Skeletal muscle tissue (tissue), 4 donors: ENCODE data around the gene ALG14. TPM values are rescaled to one million over a fixed set of nuclear protein-coding genes. Genes with fewer than 3 reads are reported as not detected.

Experiments used
- H3K27ac ChIP-seq: one replicate; pipeline ENCODE4 v1.7.0; 2013; ENCODE audit warnings: mild to moderate bottlenecking, low read depth, low read length, inconsistent platforms
- H3K27me3 ChIP-seq, 3 donors: one replicate each; pipeline ENCODE4 v1.7.0; 2013; ENCODE audit warnings: low read length in 3 of 3; ENCODE audit not compliant: control insufficient read depth in 3 of 3, insufficient read depth in 3 of 3
- H3K36me3 ChIP-seq, 3 donors: one replicate each; pipeline ENCODE4 v1.7.0; 2013; ENCODE audit warnings: low read length in 3 of 3; ENCODE audit not compliant: control insufficient read depth in 3 of 3, insufficient read depth in 3 of 3
- H3K4me1 ChIP-seq, 3 donors: one replicate each; pipeline ENCODE4 v1.7.0; 2013; ENCODE audit warnings: low read length in 3 of 3, mild to moderate bottlenecking in 3 of 3; ENCODE audit not compliant: control insufficient read depth in 3 of 3, insufficient read depth in 3 of 3
- H3K4me3 ChIP-seq, 3 donors: one replicate each; pipeline ENCODE4 v1.7.0; 2013; ENCODE audit warnings: low read length in 3 of 3
- H3K9ac ChIP-seq, 3 donors: one replicate each; pipeline ENCODE4 v1.7.0; 2013; ENCODE audit warnings: low read length in 3 of 3, mild to moderate bottlenecking in 3 of 3, moderate library complexity in 2 of 3, low read depth in 1 of 3
- H3K9me3 ChIP-seq, 3 donors: one replicate each; pipeline ENCODE4 v1.7.0; 2013; ENCODE audit warnings: low read length in 3 of 3; ENCODE audit not compliant: control insufficient read depth in 3 of 3
- total RNA-seq: library from RNA; depleted of rRNA; stranded (reverse); fragments of >200 nt; gene quantifications from one replicate; pipeline ENCODE4 v1.2.3, GENCODE V29; 2014
- donor health status: Osteomylitis.

Gene ALG14
- total RNA-seq, 1 donor from 2014 or later: 1.0 TPM

DNA sequence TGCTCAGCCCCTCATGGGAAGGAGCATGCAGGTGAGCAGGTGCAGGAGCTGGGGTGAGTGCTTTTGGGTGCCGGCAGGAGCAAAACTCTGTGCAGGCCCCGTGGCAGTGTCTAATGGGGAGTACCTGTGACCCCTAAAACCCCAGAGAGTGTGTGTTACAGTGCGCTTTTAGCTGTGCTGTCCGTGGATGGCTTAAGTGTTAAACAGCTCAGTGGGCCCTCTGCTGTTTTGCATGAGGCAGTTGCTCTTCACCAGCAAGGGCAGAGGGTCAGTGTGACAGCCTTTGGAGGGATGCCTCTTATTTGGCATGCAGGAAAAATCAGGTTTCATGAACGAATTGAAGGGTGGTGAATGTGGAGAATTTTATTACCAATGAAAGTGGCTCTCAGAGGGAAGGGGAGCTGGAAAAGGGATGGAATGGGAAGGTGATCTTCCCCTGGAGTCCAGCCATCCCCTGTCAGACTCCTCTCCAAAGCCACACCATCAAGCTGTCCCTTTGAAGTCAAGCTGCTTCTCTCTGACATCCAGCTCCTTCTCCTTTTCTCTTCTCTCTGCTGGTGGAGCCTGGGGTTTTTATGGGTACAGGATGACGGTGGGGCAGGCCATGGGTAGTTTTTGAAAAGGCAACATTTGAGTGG lies 17.0 kb upstream of the ALG14 start:
- no peak overlapping the region for H3K27ac ChIP-seq
- H3K9ac ChIP-seq: no peak overlapping the region
- H3K4me3 ChIP-seq: no peak overlapping the region
- H3K27me3 ChIP-seq: no peaks in the 10 kb centered on the region
- no peaks in the 10 kb centered on the region for H3K9me3 ChIP-seq
- no peaks in the 10 kb centered on the region for H3K36me3 ChIP-seq
- H3K4me1 ChIP-seq: peaks cover 3 to 5% (median 4%) of the 10 kb centered on the region in 3 donors

DNA sequence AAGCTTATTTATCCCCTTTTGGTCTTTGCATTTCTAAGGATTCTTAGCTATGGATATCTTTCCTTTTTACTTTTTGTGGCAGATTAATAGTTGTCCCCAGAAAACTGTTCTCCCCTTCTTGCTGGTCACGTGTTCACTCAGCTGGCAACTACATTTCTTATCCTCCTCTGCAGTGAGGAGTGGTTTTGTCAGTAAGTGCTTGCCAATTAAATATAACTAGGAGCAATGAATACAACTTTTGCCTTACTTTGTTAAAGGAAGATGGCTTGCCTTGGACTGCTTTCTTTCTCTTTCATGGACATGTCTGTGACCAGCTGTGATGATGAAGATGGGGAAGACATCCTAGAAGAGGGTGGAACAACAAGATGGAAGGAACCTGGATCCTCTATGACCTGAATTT lies 15.6 kb upstream of the ALG14 start:
- no peak overlapping the region for H3K9ac ChIP-seq
- no peaks in the 10 kb centered on the region for H3K9me3 ChIP-seq
- peaks cover 3 to 5% (median 4%) of the 10 kb centered on the region in 3 donors for H3K4me1 ChIP-seq
- no peak overlapping the region for H3K4me3 ChIP-seq
- H3K27ac ChIP-seq: no peak overlapping the region
- H3K36me3 ChIP-seq: no peaks in the 10 kb centered on the region
- H3K27me3 ChIP-seq: no peaks in the 10 kb centered on the region

DNA sequence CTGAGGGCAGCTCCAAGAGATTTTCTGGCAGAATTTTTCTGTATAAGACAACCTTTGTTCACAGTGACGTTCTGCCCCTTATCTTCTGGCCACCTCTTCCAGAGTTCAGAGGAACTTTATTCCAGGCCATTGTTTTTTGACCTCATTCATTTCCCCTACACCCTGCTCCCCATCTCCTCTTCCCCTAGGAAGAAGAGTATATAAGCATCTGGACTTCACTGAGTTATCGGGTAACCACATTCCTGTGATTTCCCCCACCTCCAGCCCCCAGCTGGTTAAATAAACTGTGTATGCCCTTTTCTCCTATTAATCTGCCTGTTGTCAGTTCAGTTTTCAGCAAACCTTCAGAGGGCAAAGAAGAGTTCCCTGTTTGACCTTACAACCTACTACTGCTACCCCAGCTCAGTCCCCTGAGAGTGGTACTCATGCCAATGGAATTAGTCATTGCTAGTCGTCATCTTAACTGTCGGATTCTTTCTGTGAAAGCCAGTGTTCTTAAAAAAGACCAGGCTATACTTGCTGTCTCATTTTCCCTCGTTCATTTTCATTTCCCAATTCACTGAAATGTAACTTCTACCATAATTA lies 14.3 kb upstream of the ALG14 start:
- no peaks in the 10 kb centered on the region for H3K9me3 ChIP-seq
- no peak overlapping the region for H3K4me3 ChIP-seq
- no peaks in the 10 kb centered on the region for H3K36me3 ChIP-seq
- H3K4me1 ChIP-seq: peaks cover 3 to 5% (median 4%) of the 10 kb centered on the region in 3 donors
- no peaks in the 10 kb centered on the region for H3K27me3 ChIP-seq
- peak overlapping the region; percentile 4 for H3K27ac ChIP-seq
- peak overlapping the region in 1 of 3 donors; percentile 3 for H3K9ac ChIP-seq

- H3K9me3 ChIP-seq: no peaks in the 10 kb centered on the region
- no peak overlapping the region for H3K4me3 ChIP-seq
- H3K27me3 ChIP-seq: no peaks in the 10 kb centered on the region
- peaks cover 3 to 5% (median 4%) of the 10 kb centered on the region in 3 donors for H3K4me1 ChIP-seq
- no peaks in the 10 kb centered on the region for H3K36me3 ChIP-seq
- H3K27ac ChIP-seq: no peak overlapping the region
- H3K9ac ChIP-seq: no peak overlapping the region
These were observed 12.6 kb upstream of the ALG14 start for GRCh38 chr1:95085376-95085775.

DNA sequence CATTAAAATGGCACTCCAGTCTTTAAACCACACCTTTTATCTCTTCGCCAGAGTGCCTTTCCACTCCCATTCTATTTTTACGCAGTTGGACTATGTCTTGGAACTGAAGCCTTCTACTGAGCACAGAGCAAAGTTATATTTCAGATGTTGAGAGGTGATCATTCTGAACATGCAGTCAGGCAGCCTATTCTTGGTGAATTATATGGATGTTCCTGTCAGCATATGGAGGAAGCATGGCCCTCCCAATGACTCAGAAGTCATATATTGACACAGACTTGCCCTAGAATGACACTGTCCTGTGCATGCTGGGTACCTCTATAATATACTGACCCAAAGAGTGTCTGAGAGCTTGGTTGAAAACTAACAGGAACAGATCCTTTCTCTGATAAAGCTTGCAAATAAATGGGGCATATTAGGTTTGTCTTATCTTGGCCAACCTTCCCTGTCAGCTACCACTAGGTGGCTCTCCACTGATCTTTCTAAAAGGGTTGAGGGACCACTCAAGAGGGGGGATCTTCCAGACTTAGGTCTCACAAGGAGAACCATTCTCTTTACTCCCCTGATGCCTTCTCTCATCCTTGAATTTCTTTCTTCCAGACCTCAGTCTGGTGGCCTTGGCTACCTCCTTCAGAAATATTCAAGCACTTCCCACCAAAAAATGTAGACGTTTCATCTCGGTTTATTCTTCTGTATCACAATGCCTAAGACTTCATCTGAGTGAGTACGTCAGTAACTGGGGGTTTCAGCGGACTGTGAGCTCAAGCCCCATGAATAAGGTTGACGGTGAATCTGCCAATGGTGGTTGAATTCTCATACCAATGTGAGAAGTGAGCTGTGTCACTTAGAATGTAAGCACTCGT lies 11.8 kb upstream of the ALG14 start:
- Histone ChIP-seq H3K4me3 (no peak overlapping the region), H3K4me1 (peaks cover 3 to 5% (median 4%) of the 10 kb centered on the region in 3 donors), H3K27me3 (no peaks in the 10 kb centered on the region), H3K27ac (peak overlapping the region; percentile 1), H3K36me3 (no peaks in the 10 kb centered on the region), H3K9me3 (no peaks in the 10 kb centered on the region), H3K9ac (no peak overlapping the region)

DNA sequence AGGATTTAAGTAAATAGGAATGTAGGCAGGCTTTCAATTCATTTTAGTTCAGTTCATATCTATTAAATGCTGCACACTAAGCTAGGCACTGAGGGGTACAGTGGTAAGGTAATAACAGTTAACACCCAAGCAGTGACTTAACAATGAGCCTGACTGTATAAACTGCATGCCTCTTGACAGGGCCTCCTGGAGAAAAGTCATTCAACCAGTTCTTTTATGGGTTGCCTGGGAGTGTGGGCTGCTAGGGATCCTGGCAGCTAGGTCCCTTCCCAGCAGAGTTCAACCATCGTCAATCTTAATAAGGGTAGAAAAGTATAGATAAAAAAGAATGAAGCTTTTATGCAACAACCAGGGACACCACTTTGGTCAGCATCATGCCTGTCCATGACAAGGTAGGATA lies 8.1 kb upstream of the ALG14 start:
- H3K9me3 ChIP-seq: no peaks in the 10 kb centered on the region
- H3K36me3 ChIP-seq: no peaks in the 10 kb centered on the region
- no peak overlapping the region for H3K9ac ChIP-seq
- no peaks in the 10 kb centered on the region for H3K27me3 ChIP-seq
- no peak overlapping the region for H3K4me3 ChIP-seq
- no peak overlapping the region for H3K27ac ChIP-seq
- no peaks in the 10 kb centered on the region for H3K4me1 ChIP-seq

GRCh38 chr1:95080446-95080845 lies 7.7 kb upstream of the ALG14 start:
- Histone ChIP-seq H3K4me3 (no peak overlapping the region), H3K9me3 (no peaks in the 10 kb centered on the region), H3K27ac (no peak overlapping the region), H3K27me3 (no peaks in the 10 kb centered on the region), H3K9ac (no peak overlapping the region), H3K4me1 (no peaks in the 10 kb centered on the region), H3K36me3 (no peaks in the 10 kb centered on the region)

DNA sequence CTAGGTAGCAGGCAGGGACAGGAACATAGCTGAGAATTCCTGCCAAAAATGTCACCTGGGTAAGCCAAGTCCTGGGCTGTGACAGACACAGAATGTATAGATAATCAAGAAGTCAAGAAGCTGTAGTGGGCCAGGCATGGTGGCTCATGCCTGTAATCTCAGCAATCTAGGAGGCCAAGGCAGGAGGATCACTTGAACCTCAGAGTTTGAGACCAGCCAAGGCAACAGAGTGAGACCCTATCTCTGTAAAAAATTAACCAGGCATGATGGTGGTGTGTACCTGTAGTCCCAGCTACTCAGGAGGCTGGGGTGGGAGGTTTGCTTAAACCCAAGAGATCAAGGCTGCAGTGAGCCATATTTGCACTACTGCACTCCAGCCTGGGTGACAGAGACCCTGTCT lies 3.3 kb upstream of the ALG14 start:
- Histone ChIP-seq H3K9me3 (no peaks in the 10 kb centered on the region), H3K9ac (no peak overlapping the region), H3K4me1 (peaks cover 5 to 11% (median 9%) of the 10 kb centered on the region in 3 donors), H3K27me3 (no peaks in the 10 kb centered on the region), H3K4me3 (no peak overlapping the region), H3K27ac (no peak overlapping the region), H3K36me3 (peaks cover 0 to under 1% (median 0%) of the 10 kb centered on the region in 3 donors)

- no peaks in the 10 kb centered on the region for H3K27me3 ChIP-seq
- peaks cover 5 to 11% (median 9%) of the 10 kb centered on the region in 3 donors for H3K4me1 ChIP-seq
- peak overlapping the region; percentile 94 to 96 (median 95) for H3K9ac ChIP-seq
- no peaks in the 10 kb centered on the region for H3K9me3 ChIP-seq
- peaks cover 0 to 2% (median 0%) of the 10 kb centered on the region in 3 donors for H3K36me3 ChIP-seq
- H3K27ac ChIP-seq: peak overlapping the region; percentile 86
- peak overlapping the region; percentile 95 to 99 (median 96) for H3K4me3 ChIP-seq
These were observed 695 bp upstream of the ALG14 start for GRCh38 chr1:95073446-95073845.

GRCh38 chr1:95072117-95072516 lies 634 bp downstream of the ALG14 start:
- peaks cover 5 to 11% (median 9%) of the 10 kb centered on the region in 3 donors for H3K4me1 ChIP-seq
- no peaks in the 10 kb centered on the region for H3K9me3 ChIP-seq
- H3K27ac ChIP-seq: peak overlapping the region; percentile 86
- H3K36me3 ChIP-seq: peaks cover 0 to 2% (median 0%) of the 10 kb centered on the region in 3 donors
- H3K9ac ChIP-seq: peak overlapping the region; percentile 94 to 96 (median 95)
- H3K4me3 ChIP-seq: peak overlapping the region; percentile 95 to 99 (median 96)
- H3K27me3 ChIP-seq: no peaks in the 10 kb centered on the region
